ENCODE data around the gene SEMA4G.

Gene SEMA4G

GRCh38 chr10:101015582-101015973 lies 46.3 kb downstream of the SEMA4G start:
- H4K20me1 ChIP-seq (ENCODE audit: insufficient read depth, low read length): no peaks in the 10 kb centered on the region
- no peak overlapping the region for H3K4me3 ChIP-seq (ENCODE audit: low read length)
- no peaks in the 10 kb centered on the region for H3K79me2 ChIP-seq (ENCODE audit: low read length)
- no peak overlapping the region for H3K4me2 ChIP-seq (ENCODE audit: low read depth, low read length)
- no peak overlapping the region for H2AFZ ChIP-seq (ENCODE audit: low read length)
- no peak for DNase-seq
- peaks cover 9% of the 10 kb centered on the region; the same call in 1 of the 2 replicates for H3K4me1 ChIP-seq (ENCODE audit: low read length)
- TF ChIP-seq EZH2phosphoT487 (IDR thresholded peaks at IDR 0.05; ENCODE audit: low read length) (no peak), CTCF (IDR thresholded peaks at IDR 0.05; ENCODE audit: low read length) (no peak), EZH2 (optimal IDR thresholded peaks at IDR 0.05; ENCODE audit: low read depth, low read length) (no peak)
- H3F3A ChIP-seq (ENCODE audit: insufficient read depth, low read length): no peaks in the 10 kb centered on the region
- peaks cover 40% of the 10 kb centered on the region for H3K27me3 ChIP-seq (replicated peaks; ENCODE audit: insufficient read depth, low read length)
- H3K9ac ChIP-seq (ENCODE audit: low read length): no peak overlapping the region
- H3K9me2 ChIP-seq (replicated peaks; ENCODE audit: insufficient read depth, low read length): no peaks in the 10 kb centered on the region
- no peaks in the 10 kb centered on the region for H3K36me3 ChIP-seq (replicated peaks; ENCODE audit: insufficient read depth, low read length)
- H3K27ac ChIP-seq (ENCODE audit: low read length): no peak overlapping the region
- no peaks in the 10 kb centered on the region for H3K9me3 ChIP-seq (replicated peaks; ENCODE audit: insufficient read depth, low read length)

- H3K79me2 ChIP-seq (ENCODE audit: low read length): no peaks in the 10 kb centered on the region
- H3K27ac ChIP-seq (ENCODE audit: low read length): no peak overlapping the region
- no peak overlapping the region for H3K4me3 ChIP-seq (ENCODE audit: low read length)
- no peaks in the 10 kb centered on the region for H3K9me3 ChIP-seq (replicated peaks; ENCODE audit: insufficient read depth, low read length)
- H3K27me3 ChIP-seq (replicated peaks; ENCODE audit: insufficient read depth, low read length): peaks cover 42% of the 10 kb centered on the region
- H3K4me1 ChIP-seq (ENCODE audit: low read length): peaks cover 9% of the 10 kb centered on the region; the same call in 1 of the 2 replicates
- DNase-seq: no peak
- no peaks in the 10 kb centered on the region for H4K20me1 ChIP-seq (ENCODE audit: insufficient read depth, low read length)
- no peak overlapping the region for H3K4me2 ChIP-seq (ENCODE audit: low read depth, low read length)
- no peaks in the 10 kb centered on the region for H3F3A ChIP-seq (ENCODE audit: insufficient read depth, low read length)
- H3K9me2 ChIP-seq (replicated peaks; ENCODE audit: insufficient read depth, low read length): no peaks in the 10 kb centered on the region
- no peaks in the 10 kb centered on the region for H3K36me3 ChIP-seq (replicated peaks; ENCODE audit: insufficient read depth, low read length)
- TF ChIP-seq CTCF (IDR thresholded peaks at IDR 0.05; ENCODE audit: low read length) (no peak), EZH2phosphoT487 (IDR thresholded peaks at IDR 0.05; ENCODE audit: low read length) (no peak), EZH2 (optimal IDR thresholded peaks at IDR 0.05; ENCODE audit: low read depth, low read length) (no peak)
- no peak overlapping the region for H2AFZ ChIP-seq (ENCODE audit: low read length)
- no peak overlapping the region for H3K9ac ChIP-seq (ENCODE audit: low read length)
Observed at GRCh38 chr10:101016814-101017213, 47.5 kb downstream of the SEMA4G start.

GRCh38 chr10:101018118-101018599 lies 48.9 kb downstream of the SEMA4G start:
- no peaks in the 10 kb centered on the region for H4K20me1 ChIP-seq (ENCODE audit: insufficient read depth, low read length)
- no peak for DNase-seq
- H3K9me2 ChIP-seq (replicated peaks; ENCODE audit: insufficient read depth, low read length): no peaks in the 10 kb centered on the region
- peaks cover 42% of the 10 kb centered on the region for H3K27me3 ChIP-seq (replicated peaks; ENCODE audit: insufficient read depth, low read length)
- H3F3A ChIP-seq (ENCODE audit: insufficient read depth, low read length): no peaks in the 10 kb centered on the region
- H3K9me3 ChIP-seq (replicated peaks; ENCODE audit: insufficient read depth, low read length): no peaks in the 10 kb centered on the region
- TF ChIP-seq EZH2phosphoT487 (IDR thresholded peaks at IDR 0.05; ENCODE audit: low read length): no peak
- TF ChIP-seq EZH2 (optimal IDR thresholded peaks at IDR 0.05; ENCODE audit: low read depth, low read length): no peak
- TF ChIP-seq CTCF (IDR thresholded peaks at IDR 0.05; ENCODE audit: low read length): no peak
- no peak overlapping the region for H3K27ac ChIP-seq (ENCODE audit: low read length)
- no peak overlapping the region for H3K4me3 ChIP-seq (ENCODE audit: low read length)
- H3K36me3 ChIP-seq (replicated peaks; ENCODE audit: insufficient read depth, low read length): no peaks in the 10 kb centered on the region
- no peak overlapping the region for H3K4me2 ChIP-seq (ENCODE audit: low read depth, low read length)
- H3K4me1 ChIP-seq (ENCODE audit: low read length): peaks cover 6% of the 10 kb centered on the region; the same call in 1 of the 2 replicates
- no peaks in the 10 kb centered on the region for H3K79me2 ChIP-seq (ENCODE audit: low read length)
- no peak overlapping the region for H2AFZ ChIP-seq (ENCODE audit: low read length)
- H3K9ac ChIP-seq (ENCODE audit: low read length): no peak overlapping the region
